Cardiac muscle cell (in vitro differentiated cells and primary cell): ENCODE data around the gene FDX1. TPM values are rescaled to one million over a fixed set of nuclear protein-coding genes. Genes with fewer than 3 reads are reported as not detected.

Experiments used
- DNase-seq, 2 donors: peaks; one replicate each; pipeline versions ENCODE4 v3.0.0 to v3.0.0-alpha.2; 2010 to 2017; ENCODE audit warnings: low read depth in 1 of 2, low spot score in 1 of 2
- H3K27ac ChIP-seq: fragments of 200-600 bp; sonication (generic); 2 replicates; pipeline ENCODE4 v1.5.1; 2016
- H3K27me3 ChIP-seq: fragments of 200-600 bp; sonication (generic); 2 replicates; pipeline ENCODE4 v1.6.0; 2016; ENCODE audit warnings: control low read depth
- H3K36me3 ChIP-seq: fragments of 200-600 bp; sonication (generic); 2 replicates; pipeline ENCODE4 v1.5.1; 2016; ENCODE audit warnings: control low read depth
- H3K4me1 ChIP-seq: fragments of 200-600 bp; sonication (generic); 2 replicates; pipeline ENCODE4 v1.8.1; 2017; ENCODE audit warnings: low read depth, mild to moderate bottlenecking, mixed run types
- H3K4me3 ChIP-seq: fragments of 200-600 bp; sonication (generic); 2 replicates; pipeline ENCODE4 v1.5.1; 2016; ENCODE audit warnings: mild to moderate bottlenecking
- H3K9me3 ChIP-seq: fragments of 200-600 bp; sonication (generic); 2 replicates; pipeline ENCODE4 v1.5.1; 2017; ENCODE audit warnings: low read depth, mild to moderate bottlenecking, control low read depth
- polyA plus RNA-seq: library from polyadenylated mRNA; unstranded; fragments of >200 nt; fragmentation: Nextera tagmentation; extraction: Ambion mirVana; gene quantifications from 2 replicates; pipeline ENCODE4 v1.2.1, GENCODE V29; 2016
- total RNA-seq: library from RNA; depleted of rRNA; stranded (reverse); fragments of >200 nt; gene quantifications from 2 replicates; pipeline ENCODE4 v1.2.3, GENCODE V29; 2016
- TF ChIP-seq, protein P1 (sequence below): IDR thresholded peaks from 2 replicates; pipeline ENCODE4 v1.5.1; 2012; ENCODE audit warnings: low read depth, mild to moderate bottlenecking, low read length

FDX1 gene
- total and polyA plus RNA-seq, 2 experiments from 2014 or later = 20.0 to 30.0 TPM

DNA sequence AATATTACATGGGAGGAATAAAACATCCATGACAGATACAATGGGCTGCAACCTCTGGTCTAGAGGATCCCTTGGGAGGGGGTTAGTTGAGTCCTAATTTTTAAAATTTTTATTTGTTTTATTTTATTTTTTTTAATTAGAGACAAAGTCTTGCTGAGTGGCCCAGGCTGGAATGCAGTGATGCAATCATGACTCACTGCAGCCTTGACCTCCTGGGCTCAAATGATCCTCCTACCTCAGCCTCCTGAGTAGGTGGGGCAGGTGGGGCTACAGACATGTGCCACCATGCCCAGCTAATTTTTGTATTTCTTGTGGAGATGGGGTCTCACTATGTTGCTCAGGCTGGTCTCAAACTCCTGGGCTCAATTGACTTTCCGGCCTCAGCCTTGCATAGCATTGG lies 43.1 kb downstream of the FDX1 start:
- H3K4me3 ChIP-seq = no peak overlapping the region
- no peaks in the 10 kb centered on the region for H3K27me3 ChIP-seq
- H3K27ac ChIP-seq = no peak overlapping the region
- TF ChIP-seq, protein P1, sequence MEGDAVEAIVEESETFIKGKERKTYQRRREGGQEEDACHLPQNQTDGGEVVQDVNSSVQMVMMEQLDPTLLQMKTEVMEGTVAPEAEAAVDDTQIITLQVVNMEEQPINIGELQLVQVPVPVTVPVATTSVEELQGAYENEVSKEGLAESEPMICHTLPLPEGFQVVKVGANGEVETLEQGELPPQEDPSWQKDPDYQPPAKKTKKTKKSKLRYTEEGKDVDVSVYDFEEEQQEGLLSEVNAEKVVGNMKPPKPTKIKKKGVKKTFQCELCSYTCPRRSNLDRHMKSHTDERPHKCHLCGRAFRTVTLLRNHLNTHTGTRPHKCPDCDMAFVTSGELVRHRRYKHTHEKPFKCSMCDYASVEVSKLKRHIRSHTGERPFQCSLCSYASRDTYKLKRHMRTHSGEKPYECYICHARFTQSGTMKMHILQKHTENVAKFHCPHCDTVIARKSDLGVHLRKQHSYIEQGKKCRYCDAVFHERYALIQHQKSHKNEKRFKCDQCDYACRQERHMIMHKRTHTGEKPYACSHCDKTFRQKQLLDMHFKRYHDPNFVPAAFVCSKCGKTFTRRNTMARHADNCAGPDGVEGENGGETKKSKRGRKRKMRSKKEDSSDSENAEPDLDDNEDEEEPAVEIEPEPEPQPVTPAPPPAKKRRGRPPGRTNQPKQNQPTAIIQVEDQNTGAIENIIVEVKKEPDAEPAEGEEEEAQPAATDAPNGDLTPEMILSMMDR = no peak
- no peaks in the 10 kb centered on the region for H3K9me3 ChIP-seq
- DNase-seq = peak in 1 of 2 donors; percentile 26
- H3K36me3 ChIP-seq = no peaks in the 10 kb centered on the region
- no peaks in the 10 kb centered on the region for H3K4me1 ChIP-seq

GRCh38 chr11:110473706-110474105 lies 44.0 kb downstream of the FDX1 start:
- no peaks in the 10 kb centered on the region for H3K36me3 ChIP-seq
- no peak overlapping the region for H3K4me3 ChIP-seq
- TF ChIP-seq, protein P1 = no peak
- no peaks in the 10 kb centered on the region for H3K9me3 ChIP-seq
- DNase-seq = peak in 1 of 2 donors; percentile 82
- no peaks in the 10 kb centered on the region for H3K4me1 ChIP-seq
- H3K27ac ChIP-seq = no peak overlapping the region
- no peaks in the 10 kb centered on the region for H3K27me3 ChIP-seq

GRCh38 chr11:110474578-110474977 lies 44.8 kb downstream of the FDX1 start:
- Histone ChIP-seq H3K27ac (no peak overlapping the region), H3K4me3 (no peak overlapping the region), H3K9me3 (no peaks in the 10 kb centered on the region), H3K27me3 (no peaks in the 10 kb centered on the region), H3K4me1 (no peaks in the 10 kb centered on the region), H3K36me3 (no peaks in the 10 kb centered on the region)
- no peak for DNase-seq
- TF ChIP-seq, protein P1 = no peak

DNA sequence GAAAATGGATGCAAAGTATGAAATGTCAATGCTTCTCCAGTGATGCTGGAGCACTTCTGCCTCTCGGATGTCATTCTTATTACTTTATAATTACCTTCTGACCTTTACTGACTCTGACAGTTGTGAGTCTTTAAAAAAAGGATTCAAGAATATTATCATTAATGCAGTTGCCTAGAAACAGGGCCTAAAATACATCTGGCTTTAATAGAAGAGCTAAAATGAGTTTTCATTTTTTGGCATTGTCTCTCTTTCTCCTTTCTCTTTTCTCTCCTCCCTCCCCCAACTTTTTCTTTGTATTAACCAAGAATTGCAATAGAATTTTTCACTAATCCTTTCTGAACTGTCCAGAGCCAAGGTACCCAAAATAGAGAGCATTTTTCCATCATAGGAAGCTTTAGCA lies 45.9 kb downstream of the FDX1 start:
- Histone ChIP-seq H3K36me3 (no peaks in the 10 kb centered on the region), H3K4me3 (no peak overlapping the region), H3K27me3 (no peaks in the 10 kb centered on the region), H3K4me1 (no peaks in the 10 kb centered on the region), H3K27ac (no peak overlapping the region), H3K9me3 (no peaks in the 10 kb centered on the region)
- DNase-seq = no peak
- TF ChIP-seq, protein P1 = no peak

DNA sequence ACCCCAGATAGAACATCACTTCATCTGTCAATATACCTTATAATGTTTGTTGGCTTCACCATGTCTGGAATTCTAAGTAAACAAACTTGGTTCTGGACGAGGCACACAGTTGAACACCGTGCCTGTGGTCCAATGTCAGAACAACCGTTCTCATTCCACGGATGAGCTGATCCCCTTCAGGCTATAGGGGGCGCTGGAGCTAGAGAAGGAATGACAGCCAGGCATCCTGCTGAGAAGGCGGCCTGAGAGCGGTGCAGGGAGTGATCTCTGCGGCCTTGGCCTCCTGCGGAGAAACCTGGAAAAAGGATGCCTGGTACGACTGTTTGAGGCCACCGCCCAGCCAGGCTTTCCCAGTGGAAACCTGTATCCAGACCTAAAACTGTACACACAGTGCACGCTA lies 48.7 kb downstream of the FDX1 start:
- Histone ChIP-seq H3K27me3 (no peaks in the 10 kb centered on the region), H3K9me3 (no peaks in the 10 kb centered on the region), H3K4me1 (no peaks in the 10 kb centered on the region), H3K27ac (no peak overlapping the region), H3K4me3 (no peak overlapping the region), H3K36me3 (no peaks in the 10 kb centered on the region)
- TF ChIP-seq, protein P1 = peak; percentile 19
- DNase-seq = peak in 1 of 2 donors; percentile 59
